Measurements from ENCODE around the gene ZNF580.

- TF ChIP-seq CTCF (tag by site-specific recombination; IDR thresholded peaks at IDR 0.05) (no peak), PATZ1 (tag by site-specific recombination; IDR thresholded peaks at IDR 0.05) (no peak), ZNF114 (tag by site-specific recombination; IDR thresholded peaks at IDR 0.05) (no peak), GLI2 (tag by site-specific recombination; IDR thresholded peaks at IDR 0.05; ENCODE audit: borderline replicate concordance, low read depth) (no peak), REST (tag by site-specific recombination; IDR thresholded peaks at IDR 0.05) (no peak), ZNF311 (tag by site-specific recombination; IDR thresholded peaks at IDR 0.05; ENCODE audit: borderline replicate concordance) (no peak), FEZF1 (tag by site-specific recombination; IDR thresholded peaks at IDR 0.05) (no peak)
Observed at GRCh38 chr19:55611983-55612645, 28.7 kb upstream of the ZNF580 start.

Data from HEK293 (cell line).